TTC549 (cell line): ENCODE measurements around the gene ARL15.

Experiments
- FAIRE-seq: peaks from 2 replicates; lab custom pipeline; 2012; peaks lifted over from hg19 to GRCh38; lab: Jason Lieb, UNC

Gene ARL15

DNA sequence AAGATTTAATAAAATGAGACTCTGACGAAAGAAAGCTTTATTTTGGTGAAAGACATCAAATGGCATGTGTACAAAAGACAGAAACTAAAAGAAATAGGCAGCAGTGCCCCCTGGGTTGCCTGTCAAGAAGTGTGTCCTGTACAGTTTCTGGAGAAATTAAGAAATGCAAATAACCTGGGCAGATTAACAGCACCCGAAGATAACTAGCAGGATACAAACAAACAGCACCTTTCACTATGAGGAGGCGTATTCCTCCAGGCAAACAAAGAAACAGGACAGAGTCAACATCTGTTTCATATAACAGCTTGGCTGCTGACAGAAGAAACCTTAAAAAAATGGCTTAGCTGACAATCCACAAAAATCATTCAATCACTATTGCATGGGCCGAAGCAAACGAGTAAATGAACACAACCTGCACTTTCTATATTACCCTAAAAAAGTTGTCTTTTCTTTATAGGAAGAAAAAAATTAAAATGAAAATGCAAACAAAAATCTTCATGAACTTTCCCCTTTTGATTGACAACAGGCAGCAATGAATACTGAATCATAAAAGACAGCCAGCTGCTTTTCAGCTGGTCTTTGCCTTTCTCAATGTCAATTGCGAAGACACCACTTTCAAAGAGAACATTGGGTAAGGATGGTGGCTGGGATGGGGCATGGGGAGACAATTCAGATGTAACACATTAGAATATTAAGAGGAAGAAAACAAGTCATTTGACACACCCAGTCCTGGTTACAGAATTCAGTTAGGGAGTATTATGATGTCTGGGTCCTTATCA is 162.1 kb downstream of the ARL15 start:
- no peak for FAIRE-seq

DNA sequence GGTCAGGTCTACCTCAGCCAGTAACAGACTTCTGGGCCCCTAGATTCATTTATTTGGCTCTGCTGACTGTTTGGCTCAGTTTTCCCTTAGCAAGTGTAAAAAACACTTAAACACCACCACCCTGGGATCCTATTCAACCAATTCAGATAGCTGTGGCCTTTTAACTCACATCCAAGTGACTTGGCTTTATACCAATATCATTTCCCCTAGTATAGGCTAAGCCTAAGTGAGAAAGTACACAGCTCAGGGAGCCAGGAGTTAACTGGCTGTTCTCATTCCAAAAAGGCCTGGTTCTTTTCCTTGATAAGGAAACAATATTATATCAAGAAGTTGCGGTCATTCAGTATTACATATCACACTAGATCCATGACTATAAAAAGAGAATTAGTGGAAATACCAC is 163.5 kb downstream of the ARL15 start:
- FAIRE-seq = no peak

DNA sequence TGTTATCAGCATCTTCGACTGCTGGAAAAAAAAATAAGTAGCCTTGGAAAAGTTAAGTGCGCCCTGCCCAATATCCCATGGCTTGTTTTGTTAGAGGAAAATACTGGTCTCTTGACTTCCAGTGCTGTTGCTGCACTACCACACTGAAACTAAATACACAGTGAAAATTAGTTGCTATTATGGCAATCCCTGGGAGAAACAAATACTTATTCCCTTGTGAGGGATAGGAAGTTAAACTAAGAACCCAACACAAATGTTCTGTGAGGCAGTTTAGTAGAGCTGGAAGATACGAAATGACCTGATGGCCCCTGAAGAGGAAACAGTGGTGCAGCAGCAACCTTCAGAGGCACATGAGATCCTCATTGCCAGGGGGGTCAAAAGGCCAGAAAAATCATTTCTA is 164.0 kb downstream of the ARL15 start:
- FAIRE-seq = no peak

DNA sequence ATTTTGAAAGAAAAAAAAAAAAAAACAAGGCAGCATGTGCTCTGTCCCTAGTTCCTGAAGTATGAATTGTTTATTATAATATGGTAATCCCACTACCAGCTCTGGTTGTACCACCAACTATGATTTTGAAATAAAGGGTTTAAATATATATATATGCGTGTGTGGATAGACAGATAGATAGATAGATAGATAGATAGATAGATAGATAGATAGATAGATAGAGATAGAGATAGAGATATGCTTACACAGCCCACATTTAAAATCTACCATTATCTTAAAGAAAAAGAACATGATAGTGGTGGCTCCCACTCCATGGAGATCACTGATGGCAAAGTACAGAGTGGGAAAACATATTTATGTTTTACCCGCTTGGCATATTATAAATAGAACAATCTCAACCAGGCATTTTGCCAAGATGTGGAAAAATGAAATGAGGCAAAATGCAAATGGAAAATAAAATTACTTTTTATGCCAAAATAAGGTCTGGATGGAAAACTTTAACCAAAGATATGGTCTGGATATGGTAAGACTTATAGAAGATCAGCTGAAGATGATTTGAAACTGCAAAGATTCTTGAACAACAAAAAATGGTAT is 170.0 kb downstream of the ARL15 start:
- no peak for FAIRE-seq

DNA sequence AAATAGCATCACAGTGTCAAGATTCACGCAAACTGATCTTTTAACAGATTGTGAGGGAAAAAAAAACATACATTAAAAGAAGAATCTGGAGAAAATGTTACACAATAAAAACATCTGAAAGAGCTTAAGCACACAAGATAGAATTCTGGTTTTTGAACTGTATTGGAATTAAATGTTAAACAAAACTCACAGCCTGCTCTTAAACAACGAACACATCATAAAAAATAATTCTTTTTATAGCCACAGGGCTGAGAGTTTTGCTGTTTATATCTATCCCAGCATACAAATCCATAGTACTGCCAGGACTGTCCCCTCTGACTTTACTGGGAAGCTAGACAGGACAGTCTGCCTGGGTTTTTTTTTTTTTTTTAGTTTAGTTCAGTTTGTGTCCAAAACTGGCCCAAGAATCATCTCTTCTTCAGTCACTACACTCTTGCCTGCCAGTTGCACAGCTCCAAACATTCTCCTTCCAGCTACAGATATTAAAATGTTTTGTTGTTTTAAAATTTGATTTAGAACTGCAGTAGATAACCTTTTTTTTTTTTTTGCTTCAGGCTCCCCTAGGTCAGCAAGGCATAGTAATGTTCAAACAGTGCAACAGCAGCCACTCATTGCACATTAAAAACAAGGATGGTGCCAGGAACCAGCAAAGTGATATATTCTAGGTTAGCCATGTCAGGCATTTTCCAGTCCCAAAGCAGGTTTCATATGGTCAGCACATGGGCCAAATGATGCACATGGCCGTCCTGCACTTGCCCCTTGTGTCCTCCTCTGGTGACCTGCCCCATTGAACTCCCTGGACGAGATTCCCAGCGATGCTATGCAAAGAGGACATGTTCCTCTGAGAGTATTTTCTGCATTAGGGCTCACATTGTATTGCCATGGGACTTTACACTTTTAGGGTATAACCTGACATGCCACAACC is 173.6 kb downstream of the ARL15 start:
- FAIRE-seq = no peak

DNA sequence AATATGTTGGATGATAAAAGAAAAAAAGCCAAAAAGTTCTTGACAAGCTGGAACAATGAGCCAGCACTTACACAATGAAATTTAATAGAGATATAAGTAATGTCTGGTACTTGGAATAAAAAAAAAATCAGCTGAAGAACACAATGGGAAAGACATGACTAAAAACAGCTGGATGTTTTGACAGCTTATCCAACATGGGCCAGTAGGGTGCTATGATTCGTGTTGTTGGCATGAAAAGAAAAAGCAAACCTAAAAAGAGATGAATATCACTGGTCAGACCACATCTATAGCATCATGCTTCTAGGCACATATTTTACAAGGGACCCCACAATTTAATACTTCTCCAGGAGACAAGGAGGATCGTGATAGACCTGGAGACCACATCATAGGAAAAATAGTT is 175.3 kb downstream of the ARL15 start:
- FAIRE-seq = no peak

DNA sequence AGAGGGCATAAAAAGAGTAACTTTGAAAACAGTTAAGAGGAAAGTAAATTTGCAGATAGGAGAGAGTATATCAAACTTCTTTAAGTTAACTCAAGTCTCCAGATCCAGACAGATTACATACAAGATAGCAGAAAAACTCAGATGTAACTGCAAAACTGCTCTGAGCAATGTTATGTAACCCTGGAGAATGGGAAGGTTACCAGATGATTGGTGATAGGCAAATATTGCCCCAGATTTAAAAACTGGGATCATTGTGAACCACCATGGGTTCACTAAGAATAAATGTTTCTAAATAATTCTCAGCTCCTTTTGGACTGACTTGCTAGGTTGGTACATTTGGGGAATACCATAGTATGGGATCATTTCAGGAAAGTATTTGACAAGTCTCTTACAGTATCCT is 176.5 kb downstream of the ARL15 start:
- FAIRE-seq = no peak

DNA sequence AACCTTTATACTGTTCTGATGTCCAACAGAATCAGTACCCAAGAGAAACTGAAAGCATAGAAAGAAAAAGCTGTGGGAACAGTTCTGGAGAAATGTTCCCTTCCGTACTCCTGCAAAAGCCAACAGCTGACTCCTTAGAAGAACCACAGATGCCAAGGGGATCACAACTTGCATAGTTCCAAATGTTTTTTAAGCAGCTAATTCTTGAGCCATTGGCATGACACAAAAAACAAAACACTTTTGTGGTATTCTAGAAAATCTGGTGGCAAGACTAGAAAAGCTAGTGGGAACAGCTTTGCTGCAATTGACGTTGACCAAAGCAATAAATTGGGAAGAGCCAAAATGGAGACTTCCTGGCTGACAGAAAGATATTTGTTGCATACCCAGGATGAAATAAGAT is 189.9 kb downstream of the ARL15 start:
- FAIRE-seq = no peak

DNA sequence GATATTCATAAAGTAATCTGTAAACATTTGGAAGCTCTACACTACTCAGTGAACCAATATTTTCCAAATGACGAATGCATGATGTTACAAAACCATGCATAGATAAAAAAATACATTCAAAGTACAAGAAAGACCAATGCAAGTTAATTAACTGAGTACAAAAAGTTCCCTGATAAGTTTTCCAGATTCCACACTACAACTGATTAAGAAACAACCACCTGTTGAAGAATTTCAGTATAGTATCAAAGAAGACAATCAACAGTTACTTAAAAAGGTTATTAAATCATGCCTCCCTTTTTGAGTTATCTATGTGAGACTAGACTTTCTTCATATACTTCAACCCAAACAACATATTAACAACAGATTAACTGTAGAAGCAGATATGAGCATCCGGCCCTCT is 192.4 kb downstream of the ARL15 start:
- FAIRE-seq = no peak

DNA sequence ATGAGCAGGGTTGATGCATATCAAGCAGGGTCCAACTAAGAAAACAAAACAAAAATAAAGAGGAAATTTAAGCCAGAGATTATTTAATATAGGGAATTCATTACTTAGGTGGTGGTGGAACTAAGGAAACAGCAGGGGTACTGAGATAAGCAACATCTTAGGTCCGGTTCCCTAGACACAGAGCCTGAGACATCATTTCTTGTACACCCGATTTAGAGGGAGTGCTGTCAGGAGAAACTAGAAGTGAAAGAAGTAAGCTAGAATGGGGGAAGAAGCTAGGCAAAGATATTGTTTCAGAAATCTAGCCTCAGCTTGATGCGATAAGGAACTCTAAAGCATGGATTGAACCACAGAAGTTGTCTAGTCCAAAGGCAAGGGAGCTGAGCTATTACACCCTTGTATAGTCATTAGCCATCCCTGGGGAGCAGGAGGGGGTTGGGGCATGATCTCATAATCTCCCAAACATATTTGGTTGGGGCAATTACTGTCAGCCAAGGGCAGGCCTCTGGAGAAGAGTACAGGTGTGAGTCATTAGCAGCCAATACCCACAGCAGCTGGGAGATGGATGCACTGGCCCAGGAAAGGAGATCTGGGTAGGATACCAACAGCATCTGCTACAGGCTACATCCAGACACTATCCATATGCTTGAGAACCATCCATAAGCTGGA is 194.5 kb downstream of the ARL15 start:
- FAIRE-seq = no peak

DNA sequence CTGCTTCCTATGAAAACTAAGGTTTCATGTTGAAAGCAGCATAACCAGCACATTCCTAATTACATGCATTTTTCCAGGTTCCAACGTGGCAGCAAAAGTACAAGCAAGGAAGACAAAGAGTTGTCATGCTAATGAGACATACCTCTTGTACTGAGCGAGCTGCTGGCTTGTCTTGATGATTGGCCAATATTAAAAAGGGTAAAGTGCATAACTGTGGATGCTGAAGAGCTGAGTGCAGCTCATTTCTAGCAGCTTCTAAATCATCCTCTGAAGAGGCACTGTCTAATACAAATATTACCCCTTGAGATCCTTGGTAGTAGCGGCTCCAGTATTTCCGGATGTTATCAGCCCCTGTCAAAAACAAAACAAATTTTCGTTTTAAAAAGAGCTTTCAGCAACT is 197.3 kb downstream of the ARL15 start:
- FAIRE-seq = no peak

DNA sequence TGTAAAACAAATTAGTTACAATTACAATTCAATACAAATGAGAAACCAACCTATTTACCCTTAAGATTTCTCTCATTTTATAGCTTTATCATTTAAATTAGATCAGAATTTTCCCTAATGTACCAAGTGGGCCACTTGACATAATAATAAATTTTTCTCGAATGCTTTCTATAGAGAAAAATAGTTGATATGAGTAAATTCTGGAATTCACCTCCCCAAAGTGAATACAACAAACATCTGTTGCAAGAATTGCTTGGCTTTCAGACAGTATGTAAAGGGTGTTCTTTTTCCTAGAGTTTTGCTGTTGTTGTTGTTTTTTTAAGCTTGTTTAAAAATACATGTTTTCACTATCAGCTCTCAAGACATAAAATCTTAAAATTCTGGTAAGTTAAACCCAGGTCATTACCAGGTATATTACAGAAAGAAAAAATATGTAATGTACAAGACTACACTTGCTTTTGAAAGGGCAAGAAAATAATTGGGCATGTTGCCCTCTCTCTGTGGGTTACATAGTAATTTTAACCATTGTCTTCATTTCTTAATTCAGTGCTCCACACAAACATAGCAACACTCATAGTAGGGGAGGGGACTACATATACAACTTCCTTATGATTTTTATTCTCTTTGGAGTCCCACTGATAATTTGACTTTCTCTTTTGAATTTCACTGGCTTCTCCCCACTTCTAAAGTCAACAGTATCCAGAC is 200.6 kb downstream of the ARL15 start:
- no peak for FAIRE-seq

DNA sequence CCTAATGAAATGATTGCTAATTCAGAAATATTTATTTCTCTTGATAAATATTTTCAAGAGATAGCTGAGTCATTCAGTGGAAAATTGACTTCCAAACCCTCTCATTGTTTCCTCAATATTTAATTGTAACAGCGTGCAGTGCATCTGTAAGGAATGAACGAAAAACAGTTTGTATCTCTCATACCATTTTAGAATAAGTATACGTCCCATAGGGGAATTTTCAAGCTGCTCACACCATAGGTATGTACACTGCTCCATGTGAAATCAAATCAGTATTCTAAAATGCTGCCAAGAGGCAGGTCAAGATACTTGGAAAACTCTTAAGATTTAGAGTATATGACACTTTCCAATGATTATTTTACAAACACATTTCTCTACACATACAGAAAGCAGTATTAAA is 202.2 kb downstream of the ARL15 start:
- FAIRE-seq = no peak

DNA sequence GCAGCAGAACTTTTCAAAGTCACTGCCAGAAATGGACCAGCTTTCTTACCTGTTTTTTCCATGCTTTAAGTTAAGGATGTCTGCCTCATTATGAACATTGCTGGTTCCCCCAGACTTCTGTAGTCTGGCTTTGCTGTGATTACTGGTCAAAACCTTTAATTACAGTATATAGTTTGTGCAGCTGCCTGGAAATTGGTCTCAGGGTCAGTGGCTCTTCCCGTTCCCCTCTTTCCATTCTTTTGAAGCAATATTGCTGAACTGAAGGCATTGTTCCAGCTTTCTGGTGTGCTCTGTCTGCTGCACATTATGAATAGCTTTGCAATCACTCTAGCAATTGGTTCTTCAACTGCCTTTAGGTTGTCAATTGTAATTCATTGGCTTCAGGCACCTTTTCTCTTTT is 206.5 kb downstream of the ARL15 start:
- no peak for FAIRE-seq

DNA sequence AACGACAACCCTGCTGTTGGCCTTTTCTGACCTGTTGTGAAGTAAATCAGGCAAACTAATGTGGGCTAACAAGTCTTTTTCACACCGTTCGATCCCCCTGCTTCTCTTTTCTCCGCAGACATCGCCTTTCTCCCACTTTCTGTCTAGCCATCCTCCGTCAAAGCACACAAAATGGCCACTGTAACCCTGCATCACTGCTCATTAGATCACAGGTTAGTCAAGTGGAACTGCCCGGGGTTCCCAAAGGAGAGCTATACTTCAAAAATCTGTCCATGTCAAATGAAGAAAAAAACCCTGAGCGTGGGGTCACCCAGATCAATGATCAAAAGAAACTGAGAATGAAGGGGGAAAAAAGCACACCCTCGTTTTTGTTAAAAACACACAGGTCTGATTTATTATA is 212.1 kb downstream of the ARL15 start:
- FAIRE-seq = no peak

DNA sequence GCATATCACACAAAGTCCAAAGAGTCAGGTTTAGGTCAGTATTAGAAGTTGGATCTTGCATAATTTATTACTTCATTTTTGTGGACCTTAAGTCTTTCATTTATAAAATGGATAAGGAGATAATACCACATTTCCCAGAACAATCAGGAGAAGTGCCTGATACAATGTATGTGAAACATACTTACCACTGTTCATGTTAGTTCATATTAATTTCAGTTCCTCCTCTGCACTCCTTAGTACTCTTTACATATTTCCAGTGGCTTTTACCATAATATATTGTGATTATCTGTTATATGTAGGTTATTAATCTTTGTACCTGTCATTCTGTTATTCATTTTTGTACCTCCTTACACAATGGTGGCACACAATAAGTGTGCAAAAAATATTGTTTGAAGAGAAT is 214.4 kb downstream of the ARL15 start:
- FAIRE-seq = no peak

DNA sequence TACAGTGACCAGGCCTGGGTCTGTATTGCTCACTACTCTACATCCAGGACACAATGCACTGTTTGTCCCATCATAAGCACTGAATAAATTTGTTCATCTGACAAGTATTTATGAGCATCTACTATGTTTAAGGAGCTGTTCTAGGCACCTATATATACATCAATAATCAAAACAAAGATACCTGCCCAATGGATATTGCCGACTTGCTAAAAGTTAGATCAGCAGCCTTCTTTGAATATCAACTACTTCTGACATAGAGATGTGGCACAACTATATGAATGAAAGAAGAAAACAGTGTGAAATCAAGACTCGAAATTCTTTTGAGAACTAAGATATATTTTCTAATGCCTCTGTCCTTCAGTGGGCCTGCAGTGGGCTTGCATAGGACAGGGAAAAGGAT is 215.7 kb downstream of the ARL15 start:
- FAIRE-seq = no peak

DNA sequence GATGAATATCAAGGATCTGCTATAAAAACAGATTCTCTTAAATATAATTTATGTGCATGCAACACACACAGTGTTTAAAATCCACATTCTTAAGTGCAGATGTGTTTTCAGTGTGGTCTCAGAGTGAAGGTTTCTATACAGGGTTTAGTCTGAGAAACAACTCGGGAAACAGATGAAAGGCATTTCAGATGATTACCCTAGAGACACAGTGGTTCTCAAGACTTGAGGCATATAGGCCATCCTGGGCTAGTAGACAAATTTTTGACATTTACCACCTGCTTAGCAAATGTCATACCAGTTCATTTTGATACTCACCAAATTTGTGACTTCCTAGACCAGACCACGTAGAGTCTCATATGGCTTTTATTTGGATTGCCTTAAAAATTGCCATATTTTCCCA is 216.5 kb downstream of the ARL15 start:
- FAIRE-seq = no peak

DNA sequence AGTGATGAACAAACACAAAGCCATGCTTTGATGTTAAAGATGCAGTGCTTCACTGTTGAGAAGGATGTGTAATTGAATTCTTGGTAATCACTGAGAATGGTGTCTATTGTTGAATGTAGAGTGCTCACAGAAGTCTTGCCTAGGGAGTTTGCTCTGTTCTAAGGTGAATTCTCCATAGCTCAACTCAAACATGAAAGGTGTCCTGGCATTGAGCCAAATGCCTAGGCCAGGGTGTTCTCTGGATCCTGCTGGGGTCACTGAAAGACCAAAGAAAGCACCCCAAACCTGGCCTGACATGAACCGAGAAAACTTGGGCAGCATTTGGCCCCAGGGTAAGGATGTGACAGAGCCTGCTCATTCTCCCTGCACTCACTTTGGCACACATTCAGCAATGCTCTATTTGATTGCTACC is 217.3 kb downstream of the ARL15 start:
- FAIRE-seq = no peak

DNA sequence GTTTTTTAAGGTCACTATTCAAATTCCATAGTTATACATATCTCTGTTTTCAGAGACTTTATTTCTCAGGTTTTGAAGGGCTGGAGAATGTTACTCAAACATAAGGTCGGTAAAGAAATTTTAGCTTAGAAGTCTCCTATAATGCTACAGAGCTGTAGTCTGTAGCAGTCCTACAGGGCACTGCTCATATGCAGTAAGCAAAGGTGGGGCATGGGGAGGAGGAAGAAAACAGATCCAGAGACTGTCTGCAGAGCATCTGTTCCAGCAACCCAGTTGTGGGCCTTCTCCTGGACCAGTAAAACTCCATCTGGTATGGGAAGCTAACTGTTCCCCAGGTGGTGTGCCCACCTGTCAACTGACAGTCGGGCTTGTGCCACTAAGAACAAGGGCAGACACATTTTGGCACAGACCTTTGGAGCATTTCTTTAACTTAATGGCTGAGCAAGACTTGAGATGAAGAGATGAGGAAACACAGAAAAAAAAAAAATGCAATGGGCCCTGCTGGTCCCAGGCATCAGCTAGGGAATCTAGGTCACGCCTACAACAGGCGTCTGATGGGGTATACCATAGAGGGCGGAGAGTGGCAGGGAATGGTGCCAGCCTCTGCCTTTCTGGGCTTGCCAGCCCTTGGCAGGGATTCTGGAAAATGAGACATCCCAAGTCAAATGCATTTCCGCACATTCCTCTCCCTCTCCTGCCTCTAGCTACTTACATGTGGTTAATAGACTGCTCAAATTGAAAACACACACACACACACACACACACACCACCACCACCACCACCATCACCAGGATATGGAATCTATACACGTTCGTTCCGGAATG is 218.9 kb downstream of the ARL15 start:
- no peak for FAIRE-seq

DNA sequence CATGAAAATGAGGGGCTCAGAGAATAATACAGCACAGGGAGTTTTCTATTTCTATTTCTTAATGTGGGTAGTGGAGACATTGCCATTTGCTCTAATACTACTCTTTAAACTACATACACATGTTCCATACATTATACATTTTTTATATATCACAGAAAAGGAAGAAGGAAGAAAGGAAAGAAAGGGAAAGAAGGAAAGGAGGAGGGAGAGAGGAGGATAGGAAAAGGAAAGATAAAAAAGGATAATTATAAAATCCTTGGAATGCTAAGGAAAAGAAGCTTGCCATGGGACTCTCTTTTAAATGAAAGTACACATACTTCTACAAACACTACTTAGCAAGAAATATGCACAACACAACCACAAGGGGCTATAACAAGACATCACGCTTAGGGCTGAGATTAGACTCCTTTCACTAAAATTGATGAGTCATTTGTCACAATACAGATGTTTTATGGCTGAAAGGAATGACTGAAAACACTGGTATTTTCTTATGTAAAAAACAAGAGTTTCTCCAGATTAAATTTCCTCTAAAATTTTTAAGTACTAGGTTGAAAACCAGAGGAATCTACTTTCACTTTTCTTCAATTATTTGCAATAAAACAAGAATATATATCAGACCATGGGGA is 219.8 kb downstream of the ARL15 start:
- FAIRE-seq = no peak
